ENCODE data around the gene TANC2. TPM values are rescaled to one million over a fixed set of nuclear protein-coding genes. Genes with fewer than 3 reads are reported as not detected.

TANC2 gene
- 37.9 and 89.6 TPM in 2 replicates for total RNA-seq

DNA sequence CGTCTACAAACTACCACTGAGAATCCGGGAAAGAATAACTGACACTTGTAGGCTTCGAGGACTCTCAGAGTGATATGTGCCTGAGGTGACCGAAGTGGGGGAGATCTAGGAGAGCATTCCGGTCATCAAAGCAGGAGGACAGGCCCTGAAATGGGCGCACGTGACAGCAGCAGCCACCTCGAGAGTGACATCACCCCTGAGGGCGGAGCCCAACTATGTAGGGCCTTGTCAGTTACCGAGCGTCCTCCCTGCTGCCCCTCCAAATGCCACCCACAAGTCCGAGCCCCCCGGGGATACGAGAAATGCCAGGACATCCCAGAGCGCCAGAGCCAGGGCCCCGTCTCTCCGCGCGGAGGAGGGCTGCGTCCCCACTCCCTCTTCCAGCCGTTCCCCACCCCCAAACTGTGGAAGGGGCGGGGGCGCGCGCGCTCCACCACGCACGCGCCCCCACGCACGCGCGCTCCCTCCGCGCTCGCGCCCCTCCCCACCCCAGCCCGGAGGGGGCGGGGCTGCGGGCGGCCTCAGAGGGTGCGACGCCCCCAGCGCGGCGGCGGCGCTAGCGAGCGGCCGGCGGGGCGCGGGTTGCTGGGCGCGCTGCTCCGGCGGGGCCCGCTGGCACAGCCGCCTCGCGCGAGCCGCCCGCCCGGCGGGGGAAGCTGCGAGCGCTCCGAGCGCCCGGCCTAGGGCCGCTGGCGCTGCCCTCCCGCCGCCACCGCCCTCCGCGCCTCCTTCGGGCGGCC lies at the start of gene TANC2:
Gene TANC2, plus strand, starts transcription at position 550 of the 740 bp plus-strand sequence. CDS start 43,325 bp downstream, outside the sequence.
- DNase-seq (ENCODE audit: low read depth): peak; percentile 59

DNA sequence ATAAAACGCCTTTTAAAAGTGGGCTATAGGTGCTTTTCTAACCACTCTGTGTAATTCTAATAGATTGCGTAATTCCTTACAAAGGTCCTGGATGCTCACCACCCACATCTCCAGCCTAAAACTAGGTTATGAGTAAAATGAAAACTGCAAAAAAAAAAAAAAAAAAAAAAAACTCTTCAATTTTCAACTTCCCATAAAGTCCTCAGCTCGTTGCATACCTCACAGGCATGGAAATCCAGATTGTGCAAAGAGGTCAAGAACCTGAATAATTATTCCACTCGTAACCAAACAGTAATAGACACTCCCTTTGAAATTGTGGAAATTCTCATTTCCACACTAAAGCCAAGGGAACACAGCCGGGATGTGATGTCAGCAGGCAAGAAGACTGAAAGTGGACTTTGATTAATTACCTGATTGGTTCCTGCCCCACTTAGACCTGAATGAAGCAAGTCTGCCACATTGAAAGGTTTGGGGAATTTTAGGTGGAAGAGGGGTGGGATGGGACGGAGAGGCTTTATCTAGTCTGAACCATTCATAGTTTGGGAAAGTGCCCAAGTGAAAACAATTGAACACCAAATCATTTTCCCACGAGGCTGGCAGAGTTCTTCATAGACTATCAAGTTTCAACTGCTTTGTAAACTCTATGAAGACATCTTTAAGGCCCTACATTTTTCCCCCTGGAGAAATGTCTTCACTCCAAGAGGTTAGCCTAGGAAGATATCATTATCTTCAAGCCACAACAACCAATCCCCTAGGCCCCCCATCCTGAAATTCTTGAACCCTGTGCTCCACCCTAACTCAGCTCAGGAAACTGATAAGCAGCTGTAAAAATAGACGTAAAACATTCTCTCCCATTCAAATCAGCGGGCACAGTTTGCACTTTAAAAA lies 49.1 kb upstream of the TANC2 start:
- DNase-seq (ENCODE audit: low read depth): peak; percentile 56

DNA sequence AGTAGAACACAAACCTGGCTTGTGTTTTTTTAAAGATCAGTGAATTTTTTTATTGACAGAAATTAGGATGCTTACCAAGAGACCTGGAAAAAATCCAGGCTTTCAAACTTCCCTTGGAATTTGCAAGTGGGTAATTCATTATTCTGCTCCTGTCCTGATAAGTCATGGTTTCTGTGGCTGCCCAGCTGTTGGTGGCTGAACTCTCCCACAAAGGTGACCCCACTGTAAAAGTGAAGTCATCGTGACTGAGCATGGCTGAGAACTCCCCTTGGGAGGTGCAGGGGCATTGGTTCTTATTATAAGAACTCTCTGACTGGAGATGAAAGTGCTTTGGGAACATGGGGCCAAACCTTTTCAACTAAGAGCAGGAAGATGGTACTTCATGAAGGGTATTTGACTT lies 46.6 kb upstream of the TANC2 start:
- peak; percentile 68 for DNase-seq (ENCODE audit: low read depth)

DNA sequence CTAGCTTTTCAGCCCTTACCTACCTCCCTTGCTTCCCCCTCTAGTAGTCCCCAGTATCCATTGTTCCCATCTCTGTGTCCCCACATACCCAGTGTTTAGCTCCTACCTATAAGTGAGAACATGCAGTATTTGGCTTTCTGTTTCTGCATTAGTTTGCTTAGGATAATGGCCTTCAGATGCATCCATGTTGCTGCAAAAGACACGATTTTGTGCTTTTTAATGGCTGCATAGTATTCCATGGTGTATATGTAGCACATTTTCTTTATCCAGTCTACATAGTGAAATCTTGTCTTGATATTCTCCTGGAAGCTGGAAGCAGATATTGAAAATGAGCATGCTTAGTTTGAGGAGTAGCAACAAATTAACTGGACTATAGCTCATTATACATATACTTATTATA lies 45.7 kb upstream of the TANC2 start:
- DNase-seq (ENCODE audit: low read depth): no peak

DNA sequence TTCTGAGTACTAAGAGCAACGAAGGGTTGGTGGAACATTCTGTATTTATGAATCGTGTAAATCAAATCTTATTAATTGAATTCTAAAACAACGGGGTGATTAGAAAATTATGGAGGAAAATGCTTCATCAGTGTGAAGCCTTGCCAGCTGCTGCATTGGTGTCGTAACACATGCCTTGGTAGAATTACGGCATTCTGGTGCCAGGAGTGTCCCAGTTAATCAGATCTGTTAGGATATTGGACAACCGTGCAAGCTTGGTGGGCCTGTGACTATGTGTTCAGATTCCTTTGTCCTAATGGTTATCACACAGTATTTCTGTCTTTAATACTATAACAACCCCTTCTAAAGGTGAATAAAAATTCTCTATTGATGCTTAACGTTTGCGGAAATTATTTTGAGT lies 44.2 kb upstream of the TANC2 start:
- no peak for DNase-seq (ENCODE audit: low read depth)

DNA sequence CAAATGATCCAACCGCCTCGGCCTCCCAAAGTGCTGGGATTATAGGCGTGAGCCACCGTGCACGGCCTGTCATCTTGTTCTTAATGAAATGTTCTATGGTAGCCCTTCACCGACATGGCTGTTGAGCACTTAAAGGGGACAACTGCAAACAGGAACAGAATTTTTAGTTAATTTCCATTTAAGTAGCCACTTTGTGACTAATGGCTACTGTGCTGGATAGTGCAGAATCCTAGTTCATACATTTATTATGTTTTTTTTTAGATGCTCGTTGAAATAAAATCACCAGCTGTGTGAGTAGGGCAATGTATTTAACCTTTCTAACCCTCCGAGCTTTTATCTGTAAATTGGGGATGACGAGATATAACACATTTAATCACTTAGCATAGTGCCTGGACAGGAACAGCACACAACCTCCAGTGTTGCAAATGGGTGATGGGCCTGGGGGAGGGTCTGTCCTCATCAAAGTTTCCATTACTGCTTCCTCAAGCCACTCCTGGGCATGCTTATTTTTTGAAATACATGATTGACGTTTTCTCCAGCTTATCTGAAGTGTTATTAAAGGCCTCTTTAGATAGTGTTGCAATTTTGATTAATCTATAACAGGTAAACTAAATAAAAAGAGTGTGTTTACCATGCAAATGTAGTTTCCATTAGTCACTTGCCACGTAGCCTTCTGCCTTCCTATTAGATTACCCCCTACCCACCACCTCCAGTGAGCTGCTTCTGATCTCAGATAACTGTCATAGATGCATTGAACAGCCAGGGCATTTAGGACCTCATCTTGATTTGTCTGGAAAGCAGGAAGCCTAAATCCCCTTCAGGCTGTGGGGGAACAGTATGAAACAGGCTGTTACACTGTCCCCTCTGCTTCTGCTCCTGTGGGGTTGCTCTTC lies 42.5 kb upstream of the TANC2 start:
- peak; percentile 56 for DNase-seq (ENCODE audit: low read depth)

DNA sequence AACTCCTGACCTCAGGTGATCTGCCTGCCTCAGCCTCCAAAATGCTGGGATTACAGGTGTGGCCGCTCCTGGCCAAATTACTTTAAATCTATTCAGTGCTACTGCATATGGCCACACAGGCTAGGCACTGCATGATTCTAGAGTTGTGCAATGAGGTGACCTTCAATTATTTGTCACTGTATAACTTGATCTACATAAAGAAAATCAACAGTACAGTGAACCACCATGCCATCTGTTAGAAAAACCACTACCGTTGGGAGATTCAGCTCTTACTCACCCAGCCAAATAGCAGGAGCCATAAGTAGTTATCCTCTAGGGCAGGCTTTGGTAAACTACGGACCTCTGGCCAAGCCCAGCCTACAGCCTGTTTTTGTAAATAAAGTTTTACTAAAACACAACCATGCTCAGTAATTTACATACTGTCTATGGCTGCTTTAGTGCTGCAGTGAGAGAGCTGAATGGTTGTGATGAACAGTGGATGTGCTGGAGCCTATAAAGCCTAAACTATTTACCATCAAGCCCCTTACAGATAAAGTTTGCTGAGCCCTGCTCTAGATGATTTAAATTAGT lies 40.7 kb upstream of the TANC2 start:
- no peak for DNase-seq (ENCODE audit: low read depth)

DNA sequence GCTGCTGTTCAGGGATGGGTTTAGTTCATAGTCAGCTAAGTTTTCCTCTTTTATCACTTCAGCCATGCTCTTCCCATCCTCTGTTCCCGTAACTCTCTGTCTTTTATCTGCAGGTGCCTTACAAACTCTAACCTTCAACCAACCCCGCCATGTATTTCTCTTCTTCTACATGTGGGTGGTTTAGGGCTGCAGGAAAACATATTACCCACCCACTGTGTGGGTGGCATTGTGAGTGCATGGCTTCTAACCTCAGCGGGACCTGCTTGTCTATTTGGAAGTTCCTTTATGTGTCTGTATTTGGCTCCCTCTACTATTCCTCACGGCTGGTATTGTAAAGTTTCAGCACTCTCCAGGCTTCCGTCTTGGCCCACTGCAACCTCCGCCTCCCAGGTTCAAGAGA lies 39.0 kb upstream of the TANC2 start:
- DNase-seq (ENCODE audit: low read depth): no peak

DNA sequence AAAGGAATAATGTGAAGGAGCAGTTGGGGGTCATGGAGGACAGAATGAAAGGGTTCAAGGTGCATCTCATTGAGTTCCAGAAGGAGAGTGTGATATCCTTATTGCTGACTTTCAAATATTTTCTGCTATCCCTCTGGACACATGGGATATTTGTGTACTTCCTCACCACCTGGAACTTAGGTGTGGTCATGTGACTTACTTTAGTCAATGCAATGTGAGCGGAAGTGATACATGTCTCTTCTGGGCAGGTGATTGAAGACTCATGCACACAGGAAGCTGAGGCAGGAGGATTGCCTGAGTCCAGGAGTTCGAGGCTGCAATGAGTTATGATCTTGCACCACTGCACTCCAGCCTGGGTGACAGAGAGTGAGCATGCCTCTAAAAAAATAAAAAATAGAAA lies 36.7 kb upstream of the TANC2 start:
- DNase-seq (ENCODE audit: low read depth): no peak

DNA sequence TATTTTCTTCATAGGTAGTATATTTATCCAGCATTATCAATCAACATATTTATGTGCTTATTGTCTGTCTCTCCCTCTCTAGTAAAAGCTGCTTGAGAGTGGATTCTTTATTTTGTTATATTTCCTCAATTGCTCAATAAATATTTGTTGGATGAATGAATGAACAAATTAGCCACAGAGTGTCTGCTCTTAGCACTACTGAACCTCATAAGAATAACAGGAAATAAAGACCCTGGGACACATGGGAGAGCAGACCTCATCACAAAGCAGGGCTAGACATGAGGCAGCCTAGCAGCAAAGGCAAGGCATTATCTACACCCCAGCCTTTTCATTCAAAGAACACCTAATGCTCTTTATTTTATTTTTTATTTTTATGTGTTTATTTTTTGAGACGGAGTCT lies 34.9 kb upstream of the TANC2 start:
- DNase-seq (ENCODE audit: low read depth): peak; percentile 19

DNA sequence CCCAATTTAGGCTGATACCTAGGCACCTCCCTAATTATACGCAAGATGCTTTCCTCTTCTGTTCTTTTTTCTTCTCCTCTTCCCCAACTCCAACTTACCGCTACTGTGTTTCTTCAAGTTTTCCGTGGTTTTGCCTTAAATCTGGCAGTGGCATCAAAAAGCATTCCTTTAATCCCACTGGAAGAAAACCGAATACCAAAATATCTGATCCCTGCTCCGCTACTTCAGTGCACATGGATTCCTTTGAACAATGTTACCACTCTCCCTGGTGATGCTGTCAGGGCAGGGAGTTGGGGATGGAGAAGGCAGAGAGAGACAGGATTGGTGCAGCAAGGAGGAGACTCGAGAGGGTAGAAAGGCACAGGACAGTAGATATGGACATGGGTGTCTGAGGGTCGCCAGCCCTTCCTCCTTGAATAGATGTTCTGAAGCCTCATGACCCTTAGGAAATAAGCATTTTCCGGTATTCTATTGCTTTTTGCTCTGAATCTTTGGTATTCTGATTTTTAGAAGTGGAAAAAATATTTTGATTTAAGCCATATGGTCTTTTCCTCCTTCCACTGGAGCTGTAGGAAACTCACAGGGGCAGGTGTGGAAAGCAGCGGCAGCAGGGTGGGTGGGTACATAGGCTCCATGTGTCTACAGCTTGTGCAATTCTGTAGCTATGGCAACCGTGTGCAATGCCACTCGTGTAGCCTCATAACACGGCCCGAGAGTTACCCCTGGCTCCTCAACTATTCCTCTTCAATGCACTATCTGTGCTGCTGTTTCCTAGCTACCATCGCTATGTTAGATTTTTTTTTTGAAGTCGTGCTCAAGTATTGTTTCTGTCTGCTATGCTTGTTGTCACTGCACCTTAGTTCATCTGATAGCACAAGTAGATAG lies 32.3 kb upstream of the TANC2 start:
- DNase-seq (ENCODE audit: low read depth): peak; percentile 16

DNA sequence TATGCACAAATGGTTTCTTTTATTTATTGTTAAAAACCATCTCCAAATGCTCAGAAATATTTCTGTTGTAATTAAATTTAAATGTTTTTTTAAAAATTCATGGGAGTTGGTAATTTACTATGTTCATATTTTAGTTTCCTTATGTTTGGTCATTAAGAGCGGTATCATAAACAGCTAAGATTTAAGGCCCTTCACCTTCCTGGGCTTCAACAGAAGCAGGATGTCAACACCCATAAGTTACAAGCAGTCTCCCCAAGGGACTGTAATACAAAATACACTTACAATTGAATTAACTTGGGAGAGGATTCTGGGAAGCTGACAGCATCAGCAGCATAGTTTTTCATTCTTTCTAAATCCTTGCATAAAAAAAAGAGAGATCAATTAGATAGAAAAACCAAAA lies 30.9 kb upstream of the TANC2 start:
- no peak for DNase-seq (ENCODE audit: low read depth)

DNA sequence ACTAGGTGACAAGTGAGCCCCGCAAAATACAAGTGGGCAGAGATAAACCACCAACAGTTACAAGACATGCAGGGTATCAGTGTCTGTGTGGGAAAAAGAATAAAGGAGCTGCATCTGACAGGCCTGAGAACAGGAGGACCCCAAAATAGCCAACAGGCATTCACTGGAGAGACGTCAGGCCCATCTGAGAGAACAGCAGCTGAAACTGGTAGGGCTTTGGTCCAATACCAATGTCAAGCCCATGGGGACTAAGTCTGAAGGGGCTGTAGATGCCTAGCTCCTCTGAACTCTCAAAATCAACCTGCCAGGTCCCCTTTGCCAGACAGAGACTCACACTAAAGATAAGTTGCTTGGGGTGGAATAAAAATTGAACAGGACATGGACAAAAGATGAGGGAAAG lies 30.5 kb upstream of the TANC2 start:
- no peak for DNase-seq (ENCODE audit: low read depth)

DNA sequence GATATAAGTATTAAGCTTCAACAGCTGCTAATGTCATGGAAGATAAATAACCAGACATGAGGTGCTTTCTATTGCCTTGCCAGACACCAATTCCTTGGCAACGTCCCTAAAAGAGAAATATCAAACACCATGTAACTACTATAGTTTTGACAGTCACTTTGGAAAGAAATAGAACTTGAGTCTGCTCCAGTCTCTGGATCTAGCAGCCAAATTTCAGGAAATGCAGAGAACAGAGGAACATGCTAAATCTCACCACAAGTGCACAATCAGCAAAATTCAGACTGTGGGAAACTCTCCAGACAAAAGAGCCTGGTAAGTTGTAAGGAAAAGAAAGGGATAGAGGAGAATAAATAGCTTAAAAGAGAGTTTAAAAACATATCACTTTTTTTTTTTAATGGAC lies 28.4 kb upstream of the TANC2 start:
- DNase-seq (ENCODE audit: low read depth): no peak

DNA sequence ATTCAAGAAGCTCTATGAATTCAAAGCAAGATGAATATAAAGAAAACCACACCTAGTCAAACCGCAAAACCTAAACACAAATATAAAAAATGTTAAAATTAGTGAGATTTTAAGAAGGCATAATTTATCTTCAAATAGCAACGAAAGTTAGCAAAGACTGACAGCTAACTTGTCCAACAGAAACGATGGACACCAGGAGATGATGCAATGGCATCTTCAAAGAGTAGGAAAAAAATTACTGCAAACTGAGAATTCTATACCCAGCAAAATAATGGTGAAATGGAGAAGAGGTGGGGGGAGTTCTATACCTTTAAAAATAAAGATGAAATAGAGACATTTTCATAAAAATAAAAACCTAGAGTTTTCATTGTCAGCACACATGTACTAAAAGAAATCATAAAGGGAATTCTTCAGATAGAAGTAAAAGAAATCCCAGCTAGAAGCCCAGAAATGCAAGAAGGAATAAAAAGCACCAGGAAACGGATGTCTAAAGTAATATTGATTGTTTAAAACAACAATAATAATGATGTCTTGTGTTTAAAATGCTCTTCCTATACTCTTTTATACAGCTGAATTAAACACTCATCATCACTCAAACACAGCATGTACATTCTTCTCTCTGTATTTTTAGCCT lies 24.6 kb upstream of the TANC2 start:
- DNase-seq (ENCODE audit: low read depth): no peak

DNA sequence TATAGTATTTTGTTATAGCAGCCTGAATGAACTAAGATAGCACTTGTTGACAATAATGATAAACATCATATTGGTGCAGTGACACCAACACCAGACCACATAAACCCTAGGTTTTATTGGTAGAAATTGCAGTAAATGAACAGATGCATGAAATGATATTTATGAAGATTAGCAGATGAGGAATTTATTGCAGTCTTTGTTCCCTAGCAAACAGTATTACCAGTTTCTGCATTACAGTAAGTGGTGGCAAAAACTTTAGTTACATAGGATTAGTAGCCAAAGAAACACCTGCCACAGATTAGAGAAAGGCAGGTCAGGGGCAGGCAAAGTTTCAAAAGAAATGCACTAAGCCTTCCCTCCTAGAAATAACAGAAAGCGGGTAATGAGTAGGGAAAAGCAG lies 17.7 kb upstream of the TANC2 start:
- no peak for DNase-seq (ENCODE audit: low read depth)

DNA sequence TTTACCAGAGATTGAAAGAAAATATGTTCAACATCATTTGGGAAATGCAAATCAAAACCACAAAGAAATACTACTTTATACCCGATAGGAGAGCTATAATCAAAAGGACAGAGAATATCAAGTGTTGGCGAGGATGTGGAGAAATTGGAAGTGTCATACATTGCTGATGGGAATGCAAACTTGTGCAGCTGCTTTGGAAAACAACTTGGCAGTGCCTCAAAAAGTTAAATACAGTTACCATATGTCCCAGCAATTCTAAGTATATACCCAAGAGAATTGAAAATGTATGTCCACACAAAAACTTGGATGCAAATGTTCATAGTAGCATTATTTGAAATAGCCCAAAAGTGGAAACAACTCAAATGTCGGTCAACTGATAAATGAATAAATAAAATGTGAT lies 17.0 kb upstream of the TANC2 start:
- DNase-seq (ENCODE audit: low read depth): no peak

DNA sequence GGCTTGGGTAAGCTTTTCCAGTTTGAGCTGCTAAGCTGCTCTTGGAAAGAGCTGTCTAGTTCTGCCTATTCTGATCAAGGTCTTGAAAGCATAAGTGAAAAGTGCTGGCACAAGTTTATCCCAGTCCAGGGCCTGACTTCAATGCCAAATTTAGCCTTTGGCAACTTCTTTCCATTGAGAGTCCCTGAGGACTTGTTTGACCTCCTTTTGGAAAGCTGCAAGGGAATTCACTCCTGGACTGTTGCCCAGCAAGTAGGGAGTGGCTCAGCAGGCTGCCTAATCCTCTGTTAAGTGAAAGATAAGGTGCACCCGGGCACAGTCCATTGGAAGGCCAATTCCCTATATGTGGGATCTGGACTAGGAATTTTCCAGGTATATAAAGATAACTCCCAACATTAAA lies 16.0 kb upstream of the TANC2 start:
- DNase-seq (ENCODE audit: low read depth): peak; percentile 59

DNA sequence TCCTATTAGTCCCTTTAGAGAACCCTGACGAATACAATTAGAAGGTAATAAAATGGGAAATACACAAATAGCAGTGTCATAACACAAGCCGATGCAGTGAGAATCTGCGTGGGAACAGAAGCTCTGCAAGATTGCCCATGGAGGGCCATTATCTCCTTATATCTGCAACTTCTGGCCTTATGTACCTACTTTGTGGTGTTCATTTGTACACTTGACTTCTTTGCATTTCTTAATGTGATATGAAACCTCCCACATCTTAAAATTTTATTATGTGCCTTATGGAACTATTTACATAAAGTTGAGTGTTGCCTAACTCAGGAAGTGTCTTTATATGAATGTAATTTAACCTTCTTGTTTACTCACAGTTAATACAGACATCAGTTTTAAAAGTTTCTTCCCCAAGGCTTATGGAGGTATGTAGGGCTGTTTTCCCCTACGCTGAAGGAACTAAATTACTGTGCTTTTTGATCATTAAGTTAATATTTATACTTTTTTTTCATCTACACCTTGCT lies 10.1 kb upstream of the TANC2 start:
- DNase-seq (ENCODE audit: low read depth): no peak

DNA sequence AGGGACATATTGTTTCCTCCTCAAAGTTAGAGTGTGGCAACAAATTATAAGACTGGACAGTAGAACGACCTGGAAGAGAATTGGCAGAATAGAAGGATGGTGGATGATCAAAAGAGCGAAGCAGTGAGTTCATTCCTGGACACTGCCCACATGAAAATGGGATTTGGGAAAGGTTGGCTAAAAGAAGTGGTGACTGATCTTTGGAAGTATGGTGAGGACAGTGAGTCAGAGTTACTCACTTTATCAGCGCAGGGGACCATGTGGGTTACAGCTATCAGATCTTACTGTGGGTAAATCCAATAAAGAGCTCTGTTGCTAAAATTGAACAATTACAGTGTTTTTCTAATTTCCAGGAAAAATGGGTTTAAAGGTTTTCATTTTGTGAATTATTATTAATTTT lies 2.7 kb upstream of the TANC2 start:
- DNase-seq (ENCODE audit: low read depth): peak; percentile 77

All from renal cortical epithelial cell (primary cell).